ENCODE results near the gene RAB9A.
"Not testable (repeated sequence)": the region's sequence is repeated elsewhere in the genome, so short reads cannot be mapped to it uniquely, and the experiment has no call there.

RAB9A gene

GRCh38 chrX:13688958-13689740 is at the start of gene RAB9A:
Gene RAB9A, plus strand, starts transcription at chrX:13689128. Its CDS starts 19,619 bp downstream, at chrX:13708747.
- no peaks in the 10 kb centered on the region for H3K36me3 ChIP-seq (ENCODE audit: insufficient read depth, low read length)
- H3K9me3 ChIP-seq (ENCODE audit: control insufficient read depth, insufficient read depth, low read length): no peaks in the 10 kb centered on the region
- peaks cover 16% of the 10 kb centered on the region for H3K4me1 ChIP-seq (ENCODE audit: insufficient read depth, low read length)
- H3K9ac ChIP-seq (ENCODE audit: low read depth, low read length): peak within 1 kb of the TSS; percentile 77

GRCh38 chrX:13641684-13642083 is 47.2 kb upstream of the RAB9A start:
- H3K9me3 ChIP-seq (ENCODE audit: control insufficient read depth, insufficient read depth, low read length); H3K9ac ChIP-seq (ENCODE audit: low read depth, low read length); H3K36me3 ChIP-seq (ENCODE audit: insufficient read depth, low read length); H3K4me1 ChIP-seq (ENCODE audit: insufficient read depth, low read length): not testable (repeated sequence)

GRCh38 chrX:13645464-13646153 is 43.3 kb upstream of the RAB9A start:
- no peaks in the 10 kb centered on the region; the same call in 1 of the 2 replicates for H3K4me1 ChIP-seq (ENCODE audit: insufficient read depth, low read length)
- no peaks in the 10 kb centered on the region for H3K36me3 ChIP-seq (ENCODE audit: insufficient read depth, low read length)
- H3K9ac ChIP-seq (ENCODE audit: low read depth, low read length): no peak overlapping the region; the same call in 1 of the 2 replicates

GRCh38 chrX:13646154-13646549 is 42.8 kb upstream of the RAB9A start:
- no peaks in the 10 kb centered on the region for H3K9me3 ChIP-seq (ENCODE audit: control insufficient read depth, insufficient read depth, low read length)
- no peaks in the 10 kb centered on the region for H3K36me3 ChIP-seq (ENCODE audit: insufficient read depth, low read length)
- no peaks in the 10 kb centered on the region; the same call in 1 of the 2 replicates for H3K4me1 ChIP-seq (ENCODE audit: insufficient read depth, low read length)
- no peak overlapping the region for H3K9ac ChIP-seq (ENCODE audit: low read depth, low read length)

More at GRCh38 chrX:13645464-13646153, 43.3 kb upstream of the RAB9A start:
- H3K9me3 ChIP-seq (ENCODE audit: control insufficient read depth, insufficient read depth, low read length): no peaks in the 10 kb centered on the region

- no peaks in the 10 kb centered on the region for H3K36me3 ChIP-seq (ENCODE audit: insufficient read depth, low read length)
- no peaks in the 10 kb centered on the region for H3K9me3 ChIP-seq (ENCODE audit: control insufficient read depth, insufficient read depth, low read length)
- H3K9ac ChIP-seq (ENCODE audit: low read depth, low read length): no peak overlapping the region
- H3K4me1 ChIP-seq (ENCODE audit: insufficient read depth, low read length): no peaks in the 10 kb centered on the region; the same call in 1 of the 2 replicates
Observed at GRCh38 chrX:13647709-13648212, 41.2 kb upstream of the RAB9A start.

GRCh38 chrX:13648336-13648735 is 40.6 kb upstream of the RAB9A start:
- not testable (repeated sequence) for H3K9ac ChIP-seq (ENCODE audit: low read depth, low read length); H3K36me3 ChIP-seq (ENCODE audit: insufficient read depth, low read length); H3K9me3 ChIP-seq (ENCODE audit: control insufficient read depth, insufficient read depth, low read length); H3K4me1 ChIP-seq (ENCODE audit: insufficient read depth, low read length)

GRCh38 chrX:13649838-13650237 is 39.1 kb upstream of the RAB9A start:
- Histone ChIP-seq H3K9ac (ENCODE audit: low read depth, low read length) (no peak overlapping the region), H3K4me1 (ENCODE audit: insufficient read depth, low read length) (no peaks in the 10 kb centered on the region; the same call in 1 of the 2 replicates), H3K9me3 (ENCODE audit: control insufficient read depth, insufficient read depth, low read length) (no peaks in the 10 kb centered on the region), H3K36me3 (ENCODE audit: insufficient read depth, low read length) (no peaks in the 10 kb centered on the region)

GRCh38 chrX:13650318-13650717 is 38.6 kb upstream of the RAB9A start:
- Histone ChIP-seq H3K9ac (ENCODE audit: low read depth, low read length) (no peak overlapping the region), H3K9me3 (ENCODE audit: control insufficient read depth, insufficient read depth, low read length) (no peaks in the 10 kb centered on the region), H3K4me1 (ENCODE audit: insufficient read depth, low read length) (no peaks in the 10 kb centered on the region; the same call in 1 of the 2 replicates), H3K36me3 (ENCODE audit: insufficient read depth, low read length) (no peaks in the 10 kb centered on the region)

- Histone ChIP-seq H3K36me3 (ENCODE audit: insufficient read depth, low read length) (no peaks in the 10 kb centered on the region), H3K9ac (ENCODE audit: low read depth, low read length) (no peak overlapping the region), H3K4me1 (ENCODE audit: insufficient read depth, low read length) (no peaks in the 10 kb centered on the region), H3K9me3 (ENCODE audit: control insufficient read depth, insufficient read depth, low read length) (no peaks in the 10 kb centered on the region)
Observed at GRCh38 chrX:13651150-13651549, 37.8 kb upstream of the RAB9A start.

- Histone ChIP-seq H3K9ac (ENCODE audit: low read depth, low read length) (peak overlapping the region; percentile 62), H3K9me3 (ENCODE audit: control insufficient read depth, insufficient read depth, low read length) (no peaks in the 10 kb centered on the region), H3K4me1 (ENCODE audit: insufficient read depth, low read length) (no peaks in the 10 kb centered on the region), H3K36me3 (ENCODE audit: insufficient read depth, low read length) (no peaks in the 10 kb centered on the region)
Observed at GRCh38 chrX:13652287-13652793, 36.6 kb upstream of the RAB9A start.

- peak within 1 kb of the TSS; percentile 62 for H3K9ac ChIP-seq (ENCODE audit: low read depth, low read length)
- no peaks in the 10 kb centered on the region for H3K9me3 ChIP-seq (ENCODE audit: control insufficient read depth, insufficient read depth, low read length)
- H3K4me1 ChIP-seq (ENCODE audit: insufficient read depth, low read length): no peaks in the 10 kb centered on the region
- H3K36me3 ChIP-seq (ENCODE audit: insufficient read depth, low read length): no peaks in the 10 kb centered on the region
Observed at GRCh38 chrX:13652850-13653693, 35.9 kb upstream of the RAB9A start, which contains the start of gene TCEANC. Gene TCEANC, plus strand, starts transcription at chrX:13653141. Its CDS starts 9,368 bp downstream, at chrX:13662509.

GRCh38 chrX:13654116-13654515 is 34.8 kb upstream of the RAB9A start:
- Histone ChIP-seq H3K9ac (ENCODE audit: low read depth, low read length) (peak overlapping the region; percentile 62), H3K9me3 (ENCODE audit: control insufficient read depth, insufficient read depth, low read length) (no peaks in the 10 kb centered on the region), H3K4me1 (ENCODE audit: insufficient read depth, low read length) (0 out of 2 replicates have a peak, but pooled peaks cover 3% of the 10 kb centered on the region), H3K36me3 (ENCODE audit: insufficient read depth, low read length) (no peaks in the 10 kb centered on the region)

- H3K4me1 ChIP-seq (ENCODE audit: insufficient read depth, low read length): 0 out of 2 replicates have a peak, but pooled peaks cover 3% of the 10 kb centered on the region
- H3K9me3 ChIP-seq (ENCODE audit: control insufficient read depth, insufficient read depth, low read length): no peaks in the 10 kb centered on the region
- H3K9ac ChIP-seq (ENCODE audit: low read depth, low read length): no peak overlapping the region
- no peaks in the 10 kb centered on the region for H3K36me3 ChIP-seq (ENCODE audit: insufficient read depth, low read length)
Observed at GRCh38 chrX:13655674-13656073, 33.3 kb upstream of the RAB9A start.

GRCh38 chrX:13658602-13659001 is 30.3 kb upstream of the RAB9A start:
- Histone ChIP-seq H3K9ac (ENCODE audit: low read depth, low read length) (no peak overlapping the region), H3K9me3 (ENCODE audit: control insufficient read depth, insufficient read depth, low read length) (no peaks in the 10 kb centered on the region), H3K4me1 (ENCODE audit: insufficient read depth, low read length) (0 out of 2 replicates have a peak, but pooled peaks cover 3% of the 10 kb centered on the region), H3K36me3 (ENCODE audit: insufficient read depth, low read length) (no peaks in the 10 kb centered on the region; the same call in 1 of the 2 replicates)
